ENCODE results near the gene USP48.

DNA sequence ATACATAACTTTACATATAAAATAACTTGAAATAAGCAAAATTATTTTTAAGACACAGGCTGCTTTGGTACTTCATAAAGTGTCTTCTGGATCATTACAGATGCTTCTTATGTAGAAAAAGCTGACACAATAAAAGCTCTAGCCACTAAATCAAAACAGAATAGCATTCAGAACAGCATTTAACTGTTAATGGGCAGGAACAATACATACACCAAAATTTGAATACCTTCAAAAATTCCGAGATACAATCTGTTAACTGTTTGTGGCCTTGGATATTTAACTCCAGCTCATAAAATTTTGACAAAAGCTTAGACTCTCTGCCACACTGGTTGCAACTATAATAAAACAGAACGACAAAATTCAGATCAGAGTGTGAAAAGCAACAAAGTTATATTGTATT lies 31.7 kb downstream of the USP48 start:
- TF ChIP-seq, protein P1, sequence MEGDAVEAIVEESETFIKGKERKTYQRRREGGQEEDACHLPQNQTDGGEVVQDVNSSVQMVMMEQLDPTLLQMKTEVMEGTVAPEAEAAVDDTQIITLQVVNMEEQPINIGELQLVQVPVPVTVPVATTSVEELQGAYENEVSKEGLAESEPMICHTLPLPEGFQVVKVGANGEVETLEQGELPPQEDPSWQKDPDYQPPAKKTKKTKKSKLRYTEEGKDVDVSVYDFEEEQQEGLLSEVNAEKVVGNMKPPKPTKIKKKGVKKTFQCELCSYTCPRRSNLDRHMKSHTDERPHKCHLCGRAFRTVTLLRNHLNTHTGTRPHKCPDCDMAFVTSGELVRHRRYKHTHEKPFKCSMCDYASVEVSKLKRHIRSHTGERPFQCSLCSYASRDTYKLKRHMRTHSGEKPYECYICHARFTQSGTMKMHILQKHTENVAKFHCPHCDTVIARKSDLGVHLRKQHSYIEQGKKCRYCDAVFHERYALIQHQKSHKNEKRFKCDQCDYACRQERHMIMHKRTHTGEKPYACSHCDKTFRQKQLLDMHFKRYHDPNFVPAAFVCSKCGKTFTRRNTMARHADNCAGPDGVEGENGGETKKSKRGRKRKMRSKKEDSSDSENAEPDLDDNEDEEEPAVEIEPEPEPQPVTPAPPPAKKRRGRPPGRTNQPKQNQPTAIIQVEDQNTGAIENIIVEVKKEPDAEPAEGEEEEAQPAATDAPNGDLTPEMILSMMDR (conservative IDR thresholded peaks at IDR 0.05 in 1 of 2, IDR thresholded peaks at IDR 0.05 in 1 of 2; ENCODE audit: low read depth in 1 of 2, low read length in 2 of 2): no peak
- no peak for TF ChIP-seq EZH2 (IDR thresholded peaks at IDR 0.05; ENCODE audit: low read length, missing control alignments)
